Right kidney (tissue), 1 donor: ENCODE data around the gene SLC43A2.
"Not testable (repeated sequence)": the region's sequence is repeated elsewhere in the genome, so short reads cannot be mapped to it uniquely, and the experiment has no call there.

Source experiments
- DNase-seq: peaks from one replicate; pipeline ENCODE4 v3.0.0-alpha.2; 2016

Gene SLC43A2

GRCh38 chr17:1590029-1590746 is 38.4 kb downstream of the SLC43A2 start:
- DNase-seq: no peak

DNA sequence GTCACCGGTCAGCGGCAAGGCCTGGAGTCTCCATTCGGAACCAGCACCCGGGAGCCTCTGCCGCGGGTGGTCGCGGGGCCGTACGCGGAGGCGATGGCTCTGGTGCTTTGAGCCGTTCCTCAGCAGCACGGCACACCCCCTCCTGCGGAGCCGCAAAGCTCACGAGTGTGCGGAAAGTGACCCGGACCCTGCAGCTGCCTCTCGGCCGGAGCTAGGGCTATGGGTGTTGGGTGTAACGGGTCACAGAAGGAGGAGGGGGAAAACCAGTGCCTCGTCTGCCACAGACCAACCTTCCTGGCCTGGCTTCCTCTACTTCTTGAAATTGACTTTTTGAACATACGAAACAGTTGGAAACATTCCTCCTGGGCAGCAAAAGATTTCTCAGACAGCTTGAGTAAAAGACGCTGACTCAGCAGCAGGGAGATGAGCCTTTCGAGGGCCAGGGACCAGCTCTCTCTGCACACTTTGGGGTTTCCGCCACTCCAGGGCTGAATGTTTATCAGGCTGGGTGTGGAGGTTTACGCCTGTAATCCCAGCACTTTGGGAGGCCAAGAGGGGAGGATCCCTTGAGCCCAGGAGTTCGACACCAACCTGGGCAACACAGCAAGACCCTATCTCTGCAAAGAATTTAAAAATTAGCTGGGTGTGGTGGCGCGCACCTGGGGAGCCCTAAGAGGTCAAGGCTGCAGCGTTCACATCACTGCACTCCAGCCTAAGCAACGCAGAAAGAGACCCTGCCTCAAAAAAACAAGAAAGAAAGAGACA is 39.6 kb downstream of the SLC43A2 start:
- no peak for DNase-seq

DNA sequence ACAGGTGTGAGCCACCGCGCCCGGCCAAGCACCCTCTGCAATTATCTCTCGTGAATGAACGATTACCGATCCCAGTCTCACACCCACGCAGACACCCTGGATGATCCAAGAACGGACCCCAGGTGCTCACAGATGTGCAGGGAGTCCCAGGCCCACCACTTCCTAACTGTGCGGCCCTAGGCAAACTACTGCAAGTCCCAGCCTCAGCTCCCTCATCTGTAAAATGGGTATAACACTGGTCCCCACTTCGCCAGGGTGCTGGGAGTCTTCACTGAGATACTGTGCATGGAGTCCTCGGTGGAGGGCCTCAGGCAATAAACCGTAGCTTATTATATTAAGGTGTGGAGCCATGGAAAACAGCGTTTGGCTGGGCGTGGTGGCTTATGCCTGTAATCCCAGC is 44.5 kb downstream of the SLC43A2 start:
- no peak for DNase-seq

- no peak for DNase-seq
Observed at GRCh38 chr17:1583556-1583955, 45.1 kb downstream of the SLC43A2 start.

DNA sequence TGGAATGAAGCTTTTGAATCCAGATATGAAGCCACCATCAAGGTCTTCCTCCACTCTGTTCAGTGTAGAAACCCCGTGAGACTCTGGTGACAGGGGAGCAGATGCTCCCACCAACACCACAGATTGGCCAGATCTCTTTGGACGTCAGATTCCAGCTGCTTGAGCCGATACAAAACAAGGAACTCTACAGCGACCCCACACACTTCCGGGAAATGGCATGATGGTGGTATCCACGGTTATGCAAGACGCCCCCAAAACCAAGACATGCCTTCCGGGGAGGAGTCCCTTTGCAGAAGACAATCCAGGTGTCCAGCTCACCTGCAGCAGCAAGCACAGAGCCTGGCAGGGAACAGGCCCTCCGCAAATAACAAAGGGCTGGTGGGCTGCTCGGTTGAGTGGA is 46.3 kb downstream of the SLC43A2 start:
- DNase-seq: no peak

- DNase-seq: no peak
Observed at GRCh38 chr17:1580979-1581676, 47.5 kb downstream of the SLC43A2 start.

DNA sequence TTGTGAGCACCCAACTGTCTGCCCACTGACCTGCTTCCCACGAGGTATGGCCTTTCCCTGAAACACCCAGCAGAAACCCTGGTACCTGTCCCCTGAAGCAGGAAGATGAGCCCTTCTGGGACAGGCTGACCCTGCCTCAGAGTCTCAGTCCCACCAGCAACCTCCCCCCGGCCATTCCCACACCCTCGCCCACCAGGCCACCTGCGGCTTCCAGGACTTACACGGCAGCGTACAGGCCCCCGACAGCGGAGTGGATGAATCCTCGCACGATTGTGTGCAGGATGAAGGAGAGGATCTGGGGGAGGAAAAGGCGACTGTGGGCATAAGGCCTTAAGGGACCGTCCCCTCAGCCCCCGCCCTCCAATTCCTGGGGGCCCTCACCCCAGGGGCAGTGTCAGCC is 50.6 kb downstream of the SLC43A2 start:
- DNase-seq: no peak

DNA sequence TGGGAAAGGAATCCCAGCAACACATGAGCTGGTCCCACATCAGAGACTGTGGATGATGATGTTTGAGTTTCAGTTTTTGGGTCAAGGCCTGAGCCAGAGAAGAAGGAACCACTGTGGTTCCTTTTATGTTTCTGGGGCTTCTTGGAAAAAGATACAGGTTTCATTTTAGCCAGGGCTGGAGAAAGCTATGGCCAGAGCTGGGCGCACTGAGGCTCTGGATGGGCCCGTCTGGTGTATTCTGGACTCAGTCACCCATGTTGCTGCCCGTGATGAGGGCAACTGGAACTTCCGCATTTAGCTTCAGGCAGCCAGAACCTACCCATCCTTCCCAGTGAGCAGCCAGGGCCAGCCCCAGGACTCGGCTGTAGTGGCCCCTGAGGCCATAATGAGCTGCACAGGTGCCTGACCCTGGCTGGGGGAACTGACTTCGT is 51.0 kb downstream of the SLC43A2 start:
- no peak for DNase-seq

DNA sequence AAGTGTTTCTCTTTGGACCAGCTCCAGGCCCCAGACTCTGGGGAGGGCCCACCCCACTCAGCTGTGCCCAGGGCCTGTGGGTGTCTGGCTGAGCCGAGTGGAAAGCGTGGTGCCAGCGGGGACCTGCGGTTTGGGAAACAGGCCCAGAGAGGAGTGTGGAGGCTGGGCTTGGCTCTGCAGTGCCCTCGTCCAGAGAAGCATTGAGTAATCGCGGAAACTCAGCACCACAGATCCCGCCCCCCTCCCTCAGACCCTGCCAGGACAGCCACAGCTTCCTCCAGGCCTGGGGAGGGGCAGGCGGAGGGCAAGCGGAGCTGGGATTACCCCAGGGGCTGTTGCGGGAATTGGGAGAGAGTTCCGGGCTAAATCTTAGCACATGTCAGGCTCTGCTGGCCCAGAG is 51.5 kb downstream of the SLC43A2 start:
- DNase-seq: no peak

GRCh38 chr17:1576500-1576899 is 52.1 kb downstream of the SLC43A2 start:
- DNase-seq: no peak

DNA sequence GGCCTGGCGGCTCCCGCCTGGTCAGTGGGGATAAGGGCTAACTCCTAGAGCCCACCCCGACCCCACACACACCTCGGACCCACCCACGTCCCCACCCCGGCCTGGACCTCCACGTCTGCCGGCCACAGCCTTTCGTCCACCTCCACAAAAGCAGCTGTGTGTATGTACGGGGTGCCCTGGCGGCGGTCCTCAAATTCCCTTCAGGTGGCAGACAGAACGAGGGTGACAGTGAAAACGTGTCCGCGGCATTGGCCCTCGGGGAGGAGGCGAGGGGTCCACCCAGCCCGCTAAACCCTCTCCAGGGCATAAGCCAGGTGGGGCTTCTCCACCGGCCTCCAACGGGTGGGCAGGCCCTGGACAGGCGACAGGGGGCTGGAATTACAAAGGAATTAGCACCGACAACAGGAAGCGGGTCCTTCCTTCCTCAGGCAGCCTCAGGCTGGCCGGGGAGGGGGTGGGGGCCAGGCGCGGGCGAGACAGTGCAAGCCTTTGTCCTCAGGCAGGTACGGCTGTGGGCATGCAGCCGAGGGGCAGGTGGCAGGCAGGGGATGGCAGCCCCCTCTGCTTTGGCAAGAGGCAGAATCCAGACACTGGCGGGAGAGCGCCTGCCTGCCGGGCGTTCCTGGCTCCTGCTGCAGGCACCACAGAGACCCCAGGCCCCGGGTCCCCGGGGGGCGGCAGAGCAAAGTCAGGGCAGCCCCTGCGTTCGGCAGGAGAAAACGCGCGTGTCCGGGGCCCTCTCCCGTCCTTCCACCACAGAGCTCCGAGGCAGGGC is 53.8 kb downstream of the SLC43A2 start:
- peak; percentile 71 for DNase-seq

GRCh38 chr17:1573932-1574696 is 54.5 kb downstream of the SLC43A2 start:
- DNase-seq: peak; percentile 80

DNA sequence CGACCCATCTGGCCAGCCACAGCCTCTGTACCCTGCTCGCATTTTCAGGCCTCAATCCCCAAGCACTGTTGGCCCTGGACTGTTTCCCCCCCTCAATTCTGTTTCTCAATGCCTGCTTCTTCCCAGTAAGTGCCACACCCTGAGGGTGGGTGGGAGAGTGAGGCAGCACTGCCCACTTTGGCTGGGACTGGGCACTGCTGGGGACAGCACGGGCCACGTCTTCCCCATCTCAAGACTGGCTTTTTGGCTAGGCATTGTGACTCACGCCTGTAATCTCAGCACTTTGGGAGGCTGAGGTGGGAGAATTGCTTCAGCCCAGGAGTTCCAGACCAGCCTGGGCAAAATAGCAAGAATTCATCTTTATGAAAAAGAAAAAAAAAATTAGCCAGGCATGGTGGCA is 56.0 kb downstream of the SLC43A2 start:
- DNase-seq: not testable (repeated sequence)

GRCh38 chr17:1571341-1571704 is 57.3 kb downstream of the SLC43A2 start:
- no peak for DNase-seq

- no peak for DNase-seq
Observed at GRCh38 chr17:1568950-1569810, 59.5 kb downstream of the SLC43A2 start.

GRCh38 chr17:1566505-1567199 is 62.0 kb downstream of the SLC43A2 start:
- DNase-seq: no peak

DNA sequence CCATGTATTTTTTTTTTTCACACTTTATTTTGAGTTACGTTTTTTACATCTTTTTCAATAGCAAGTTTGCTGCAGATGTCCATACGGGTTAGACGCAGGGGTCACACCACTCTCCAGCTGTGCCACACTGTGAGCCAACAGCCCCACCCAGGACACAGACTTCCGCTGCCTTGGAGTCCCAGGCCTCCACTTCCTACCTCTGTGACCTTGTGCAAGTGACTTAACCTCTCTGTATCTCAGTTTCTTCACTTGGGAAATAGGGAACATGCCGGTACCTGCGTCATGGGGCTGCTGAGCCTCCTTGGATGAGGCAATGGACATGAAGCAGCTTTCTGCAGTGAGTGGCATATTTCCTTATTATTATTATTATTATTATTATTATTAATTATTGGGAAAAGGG is 62.8 kb downstream of the SLC43A2 start:
- no peak for DNase-seq

GRCh38 chr17:1563786-1564613 is 64.6 kb downstream of the SLC43A2 start:
- DNase-seq: peak; percentile 32

- not testable (repeated sequence) for DNase-seq
Observed at GRCh38 chr17:1563471-1563785, 65.2 kb downstream of the SLC43A2 start.
